BJ (cell line): Measurements from ENCODE around the gene GALNT7. TPM values are rescaled to one million over a fixed set of nuclear protein-coding genes. Genes with fewer than 3 reads are reported as not detected.

Experiments
- CTCF ChIA-PET: fragments of 350-600 bp; formaldehyde crosslinking; extraction: SDS; loops from one replicate; lab custom pipeline; 2021; ENCODE audit warnings: antibody characterized with exemption, inconsistent platforms; lab: Yijun Ruan, JAX
- POLR2A ChIA-PET: fragments of 300-600 bp; sonication (Branson Sonifier 250); formaldehyde crosslinking; extraction: SDS; loops from one replicate; lab custom pipeline; 2021; ENCODE audit warnings: antibody characterized with exemption; lab: Charles Lee
- DNase-seq: peaks from one replicate; pipeline ENCODE4 v3.0.0-alpha.2; 2011; ENCODE audit warnings: low read depth
- H3K27me3 ChIP-seq: 2 replicates; pipeline ENCODE4 v1.6.0; 2011; ENCODE audit warnings: low read length; ENCODE audit not compliant: control insufficient read depth, insufficient read depth
- H3K36me3 ChIP-seq: 2 replicates; pipeline ENCODE4 v1.5.1; 2011; ENCODE audit warnings: low read length; ENCODE audit not compliant: control insufficient read depth, insufficient read depth
- H3K4me3 ChIP-seq: 2 replicates; pipeline ENCODE4 v1.5.1; 2011; ENCODE audit warnings: low read depth, mild to moderate bottlenecking, control low read depth, low read length
- polyA plus RNA-seq: library from polyadenylated mRNA; depleted of rRNA; stranded (reverse); fragments of >200 nt; gene quantifications from 2 replicates; pipeline ENCODE4 v1.2.3, GENCODE V29; 2011
- TF ChIP-seq, protein P1 (sequence below): IDR thresholded peaks from 2 replicates; pipeline ENCODE4 v1.5.1; 2011; ENCODE audit warnings: low read depth, mild to moderate bottlenecking, control low read depth, inconsistent platforms, low read length, moderate library complexity; ENCODE audit not compliant: insufficient read depth

The GALNT7 gene
- polyA plus RNA-seq, 1 experiment = 6.3 TPM

DNA sequence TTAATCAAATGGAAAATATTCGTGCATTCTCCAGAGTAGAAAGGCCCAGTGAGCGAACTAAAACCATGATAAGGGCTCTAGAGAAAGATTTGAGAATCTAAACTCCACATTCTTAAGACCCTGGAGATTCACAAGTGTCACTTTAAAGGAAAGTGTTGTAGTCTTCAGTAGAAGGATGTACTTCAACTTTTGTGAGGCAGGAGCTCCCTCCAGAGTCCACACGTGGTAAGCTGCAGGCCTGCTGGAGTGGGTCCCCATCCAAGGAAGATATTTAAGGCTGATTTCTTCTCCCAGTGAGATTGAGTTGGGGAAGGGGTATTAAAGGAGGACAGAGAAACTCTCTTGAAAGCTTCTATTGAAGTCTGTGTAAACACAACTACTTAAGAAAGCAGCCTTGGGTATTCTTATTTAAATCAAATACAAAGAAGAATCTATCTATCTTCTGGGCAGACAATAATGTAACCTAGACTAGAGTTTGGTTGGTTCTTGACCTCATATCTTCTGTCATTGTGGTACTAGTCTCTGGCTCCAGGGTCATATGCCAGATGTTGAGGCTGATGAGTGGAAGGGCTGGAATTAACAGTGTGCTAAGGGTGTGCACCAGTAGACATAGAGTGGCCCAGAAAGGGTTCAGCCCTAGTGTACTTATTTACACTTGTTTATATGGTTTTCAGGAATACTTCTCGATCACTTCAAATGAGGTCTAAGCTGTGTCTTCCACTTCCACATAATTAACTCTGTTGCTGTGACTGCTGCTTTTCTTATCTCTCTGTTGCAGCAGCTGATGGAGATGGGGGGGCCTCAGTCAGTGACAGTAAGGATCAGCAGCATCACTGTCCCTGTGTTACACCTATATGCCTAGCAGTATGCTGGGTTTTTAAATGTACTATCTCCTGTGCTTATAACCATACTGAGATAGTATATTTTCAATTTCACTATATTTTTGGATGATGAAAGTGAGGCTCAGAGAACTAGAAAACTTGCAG lies 89.4 kb downstream of the GALNT7 start:
- H3K4me3 ChIP-seq = no peak overlapping the region
- ChIA-PET POLR2A (no interaction called here), CTCF (interaction anchor here (0.6 to 6.8 kb wide), 37 partner anchors 9 to 273 kb away, joined by 3 to 92 read pairs (median 4); no protein-coding TSS in a partner anchor)
- no peaks in the 10 kb centered on the region for H3K36me3 ChIP-seq
- no peak for DNase-seq
- peaks cover 3% of the 10 kb centered on the region for H3K27me3 ChIP-seq
- TF ChIP-seq, protein P1, sequence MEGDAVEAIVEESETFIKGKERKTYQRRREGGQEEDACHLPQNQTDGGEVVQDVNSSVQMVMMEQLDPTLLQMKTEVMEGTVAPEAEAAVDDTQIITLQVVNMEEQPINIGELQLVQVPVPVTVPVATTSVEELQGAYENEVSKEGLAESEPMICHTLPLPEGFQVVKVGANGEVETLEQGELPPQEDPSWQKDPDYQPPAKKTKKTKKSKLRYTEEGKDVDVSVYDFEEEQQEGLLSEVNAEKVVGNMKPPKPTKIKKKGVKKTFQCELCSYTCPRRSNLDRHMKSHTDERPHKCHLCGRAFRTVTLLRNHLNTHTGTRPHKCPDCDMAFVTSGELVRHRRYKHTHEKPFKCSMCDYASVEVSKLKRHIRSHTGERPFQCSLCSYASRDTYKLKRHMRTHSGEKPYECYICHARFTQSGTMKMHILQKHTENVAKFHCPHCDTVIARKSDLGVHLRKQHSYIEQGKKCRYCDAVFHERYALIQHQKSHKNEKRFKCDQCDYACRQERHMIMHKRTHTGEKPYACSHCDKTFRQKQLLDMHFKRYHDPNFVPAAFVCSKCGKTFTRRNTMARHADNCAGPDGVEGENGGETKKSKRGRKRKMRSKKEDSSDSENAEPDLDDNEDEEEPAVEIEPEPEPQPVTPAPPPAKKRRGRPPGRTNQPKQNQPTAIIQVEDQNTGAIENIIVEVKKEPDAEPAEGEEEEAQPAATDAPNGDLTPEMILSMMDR = peak; percentile 89

DNA sequence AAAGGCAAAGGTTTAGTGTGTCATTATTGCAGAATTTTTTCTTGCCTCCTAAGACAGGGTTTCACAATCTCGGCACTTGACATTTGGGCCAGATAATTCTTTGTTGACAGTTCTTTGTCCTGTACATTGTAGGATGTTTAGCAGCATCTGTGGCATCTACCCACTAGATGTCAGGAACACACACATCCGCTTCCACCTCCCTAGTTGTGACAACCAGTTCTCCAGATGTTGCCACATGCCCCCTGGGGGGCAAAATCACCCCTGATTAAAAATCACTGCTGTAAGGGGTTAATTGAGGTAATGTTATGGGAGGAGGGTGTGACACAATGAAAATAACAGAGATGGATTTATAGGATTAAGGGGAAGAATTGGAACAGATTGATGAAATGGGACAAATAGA lies 90.3 kb downstream of the GALNT7 start:
- TF ChIP-seq, protein P1 = no peak
- Histone ChIP-seq H3K4me3 (no peak overlapping the region), H3K36me3 (no peaks in the 10 kb centered on the region), H3K27me3 (peaks cover 3% of the 10 kb centered on the region)
- CTCF ChIA-PET = interaction anchor here (1.2 to 2.2 kb wide), 9 partner anchors 9 to 243 kb away, joined by 3 to 75 read pairs (median 8); no protein-coding TSS in a partner anchor
- DNase-seq = no peak
- POLR2A ChIA-PET = no interaction called here

DNA sequence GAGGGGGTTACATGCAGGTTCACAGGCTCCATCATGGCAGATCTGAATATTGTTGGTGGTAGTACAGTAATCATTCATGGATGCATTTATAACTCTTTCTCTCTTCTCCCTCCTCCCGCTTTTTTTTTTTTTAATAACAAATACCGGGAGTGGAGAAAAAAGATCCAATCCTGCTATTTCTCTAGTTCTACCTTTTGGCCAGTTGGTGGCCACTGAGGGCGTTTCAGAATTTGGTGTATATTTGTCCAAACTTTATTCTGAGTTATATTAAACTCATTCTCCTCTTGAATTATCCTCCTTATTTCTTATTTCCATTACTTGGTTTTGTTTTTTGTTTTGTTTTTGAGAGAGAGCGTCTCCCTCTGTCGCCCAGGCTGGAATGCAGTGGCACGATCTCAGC lies 90.7 kb downstream of the GALNT7 start:
- no peak for DNase-seq
- H3K27me3 ChIP-seq = peaks cover 3% of the 10 kb centered on the region
- ChIA-PET CTCF (interaction anchor here (0.7 to 3.1 kb wide), 3 partner anchors 224 to 256 kb away, joined by 3 to 18 read pairs (median 4); no protein-coding TSS in a partner anchor), POLR2A (no interaction called here)
- TF ChIP-seq, protein P1 = no peak
- no peaks in the 10 kb centered on the region for H3K36me3 ChIP-seq
- no peak overlapping the region for H3K4me3 ChIP-seq

DNA sequence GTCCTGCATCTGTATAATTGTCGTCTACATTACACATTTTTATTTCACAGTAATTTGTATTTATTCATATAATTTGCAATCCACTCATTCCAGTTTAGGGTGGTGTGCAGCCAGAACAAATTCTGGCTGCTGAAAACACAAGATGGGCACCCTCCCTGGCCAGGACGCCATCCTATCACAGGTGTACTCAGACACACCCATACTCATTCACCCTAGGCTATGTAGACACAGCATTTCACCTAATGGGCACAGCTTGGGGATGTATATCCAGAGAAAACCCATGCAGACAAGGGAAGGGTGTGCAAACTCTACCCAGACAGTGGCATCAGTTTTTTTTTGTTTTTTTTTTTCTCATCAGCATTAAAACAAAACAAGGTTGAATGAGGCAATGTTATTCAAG lies 92.4 kb downstream of the GALNT7 start:
- no peak for DNase-seq
- TF ChIP-seq, protein P1 = no peak
- POLR2A ChIA-PET = no interaction called here
- CTCF ChIA-PET = interaction anchor here (1.0 to 6.2 kb wide), 5 partner anchors 9 to 248 kb away, joined by 3 to 20 read pairs (median 5); no protein-coding TSS in a partner anchor
- no peaks in the 10 kb centered on the region for H3K36me3 ChIP-seq
- no peak overlapping the region for H3K4me3 ChIP-seq
- no peaks in the 10 kb centered on the region for H3K27me3 ChIP-seq

DNA sequence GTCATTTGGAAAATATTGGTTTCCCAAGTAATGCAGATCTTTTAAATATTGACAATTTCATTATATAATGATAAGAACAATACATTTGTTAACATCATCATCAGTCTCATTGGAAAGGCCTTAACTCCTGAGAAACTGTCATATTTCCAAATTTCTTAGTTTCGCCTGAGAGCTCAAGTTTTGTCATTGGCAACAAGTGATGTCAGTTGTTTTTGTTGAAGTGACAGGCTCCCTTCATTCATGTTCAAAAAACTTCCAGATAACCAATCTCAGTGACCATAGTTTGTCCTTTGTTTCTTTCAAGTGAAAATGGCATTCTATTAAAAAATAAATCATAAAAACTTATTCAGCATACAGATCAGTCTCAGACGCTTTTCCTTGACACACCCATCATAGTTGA lies 93.8 kb downstream of the GALNT7 start:
- Histone ChIP-seq H3K36me3 (no peaks in the 10 kb centered on the region), H3K27me3 (no peaks in the 10 kb centered on the region), H3K4me3 (no peak overlapping the region)
- TF ChIP-seq, protein P1 = no peak
- POLR2A ChIA-PET = no interaction called here
- no peak for DNase-seq
- CTCF ChIA-PET = interaction anchor here (0.9 to 6.2 kb wide), 3 partner anchors 239 to 251 kb away, joined by 3 to 20 read pairs (median 18); no protein-coding TSS in a partner anchor
